Iris pigment epithelial cell (primary cell): ENCODE results near the gene TENM4.

Experiments used
- DNase-seq: peaks from one replicate; pipeline ENCODE4 v3.0.0-alpha.2; 2011; ENCODE audit warnings: low read depth

Gene TENM4

DNA sequence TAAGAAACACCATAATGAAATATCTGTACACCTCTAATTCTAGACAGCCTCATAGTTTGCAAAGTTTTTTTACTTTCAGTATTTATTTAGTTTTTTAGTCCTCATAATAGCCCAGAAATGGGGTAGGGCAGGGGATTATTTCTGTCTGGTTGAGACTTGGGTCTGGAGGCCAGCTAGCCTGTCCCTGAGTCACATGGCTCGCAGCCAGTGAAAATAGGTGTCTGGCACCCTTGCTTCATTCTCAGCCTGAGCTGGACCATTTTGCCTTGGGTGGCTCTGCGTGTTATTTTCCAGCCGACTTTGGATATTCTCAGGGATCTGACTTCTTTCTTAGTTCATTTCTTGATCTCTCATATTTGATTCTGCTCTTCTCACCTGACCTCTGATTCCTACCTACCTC, 742.2 kb downstream of the TENM4 start:
- DNase-seq: peak; percentile 51

DNA sequence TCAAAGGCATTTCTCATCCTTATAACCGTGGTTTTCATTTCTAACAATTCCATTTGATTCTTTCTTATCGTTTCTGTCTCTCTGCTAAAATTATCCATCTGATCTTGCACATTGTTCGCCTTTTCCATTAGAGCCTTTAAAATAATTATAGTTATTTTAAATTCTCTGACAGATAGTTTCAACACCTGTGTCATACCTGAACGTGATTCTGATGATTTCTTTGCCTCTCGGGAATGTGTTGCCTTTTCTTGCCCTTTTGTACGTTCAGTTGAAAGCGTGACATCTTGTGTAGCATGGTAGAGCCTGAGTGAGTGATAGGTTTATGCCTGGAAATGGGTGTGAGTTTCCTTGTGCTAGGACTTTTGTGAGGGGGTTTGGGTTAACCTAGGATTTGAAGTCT, 744.7 kb downstream of the TENM4 start:
- no peak for DNase-seq

DNA sequence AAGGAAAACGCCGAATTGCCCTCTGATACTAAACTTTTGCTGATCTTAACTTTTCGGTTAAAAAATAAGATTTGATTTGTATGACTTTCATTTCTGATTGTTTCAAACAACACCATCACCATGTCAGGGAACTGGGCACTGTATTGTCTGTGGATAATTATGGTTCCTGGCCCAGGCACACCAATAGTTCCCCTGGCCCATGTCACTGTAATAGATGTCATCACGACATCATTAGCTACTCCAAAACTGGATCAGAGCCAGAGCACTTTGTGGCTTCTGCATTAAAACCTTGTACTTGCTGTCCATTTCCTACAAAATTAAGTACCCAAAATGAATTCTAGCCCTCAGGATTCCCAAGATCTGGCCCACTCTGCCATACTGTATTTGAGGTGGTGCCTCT, 746.7 kb downstream of the TENM4 start:
- DNase-seq: no peak

DNA sequence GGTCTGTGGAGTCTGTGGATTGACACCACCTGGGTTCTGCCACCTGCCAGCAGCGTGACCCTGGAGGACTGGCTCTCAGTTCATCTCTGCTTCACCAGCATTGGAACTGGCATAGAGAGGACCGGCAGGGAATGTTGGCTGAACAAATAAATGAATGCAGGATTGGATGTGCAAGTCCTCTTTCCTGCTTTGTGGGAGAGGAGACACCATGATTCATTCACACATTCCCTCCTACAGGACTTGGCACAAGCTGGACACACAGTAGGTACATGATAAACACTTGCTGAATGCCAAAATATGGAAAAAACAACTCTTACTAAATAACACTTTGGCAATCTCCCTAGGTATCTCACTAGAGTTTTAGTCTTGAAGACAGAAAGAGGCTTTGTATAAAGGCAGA, 749.6 kb downstream of the TENM4 start:
- DNase-seq: no peak

DNA sequence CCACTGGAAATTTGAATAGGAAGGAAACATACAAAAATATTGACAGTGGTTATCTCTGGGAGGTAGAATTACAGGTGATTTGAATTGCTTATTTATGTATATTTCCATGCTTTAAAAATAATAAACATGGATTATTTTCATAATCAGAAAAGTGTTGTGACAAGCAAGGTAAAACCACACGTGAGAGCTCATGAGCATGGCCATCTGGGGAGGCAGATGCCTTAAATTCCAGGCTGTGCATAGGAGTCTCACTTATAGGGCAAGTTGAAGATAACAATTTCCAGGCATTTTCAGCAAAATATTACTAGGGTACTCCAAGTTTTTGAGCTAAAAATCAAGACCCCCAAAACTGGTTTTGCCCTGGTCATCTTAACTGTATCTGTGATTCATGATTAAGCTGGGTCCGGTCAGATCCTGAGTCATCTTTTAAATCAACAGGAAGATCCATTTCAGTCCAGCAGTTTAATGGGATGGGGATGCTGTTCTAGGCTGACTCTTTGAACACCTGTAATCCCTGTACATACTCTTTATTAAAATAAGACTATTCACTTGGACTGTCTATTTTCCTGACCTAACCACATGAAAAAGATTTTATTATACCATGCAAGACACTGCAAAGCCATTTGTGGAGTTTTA, 750.4 kb downstream of the TENM4 start:
- DNase-seq: peak; percentile 18

DNA sequence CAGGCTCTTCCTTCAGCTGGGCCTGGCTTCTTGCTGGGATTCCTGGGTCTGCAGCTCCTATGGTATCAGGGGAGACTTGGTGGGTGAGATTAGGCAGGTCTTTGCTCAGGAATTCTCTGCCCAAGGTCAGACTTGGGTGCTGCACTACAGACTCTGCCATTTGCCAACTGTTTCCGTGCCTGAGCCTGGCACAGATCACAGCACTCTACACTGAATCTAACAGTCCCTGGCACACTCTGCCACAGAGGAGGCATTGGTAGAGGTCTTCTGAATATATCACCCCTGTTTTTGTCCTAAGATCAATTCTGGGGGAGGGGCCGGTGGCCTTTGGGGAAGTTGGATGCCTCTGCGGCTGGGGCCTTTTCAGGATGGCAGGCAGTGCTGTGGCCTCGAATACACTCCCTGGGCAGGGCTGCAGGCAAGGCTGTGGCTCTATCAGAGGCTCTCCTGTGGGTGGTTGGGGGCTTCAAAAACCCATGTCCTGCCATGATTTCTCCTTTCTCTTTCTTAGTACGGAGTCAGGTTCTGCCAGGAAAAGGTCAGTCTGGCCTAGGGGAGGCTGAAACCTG, 751.2 kb downstream of the TENM4 start:
- DNase-seq: no peak

DNA sequence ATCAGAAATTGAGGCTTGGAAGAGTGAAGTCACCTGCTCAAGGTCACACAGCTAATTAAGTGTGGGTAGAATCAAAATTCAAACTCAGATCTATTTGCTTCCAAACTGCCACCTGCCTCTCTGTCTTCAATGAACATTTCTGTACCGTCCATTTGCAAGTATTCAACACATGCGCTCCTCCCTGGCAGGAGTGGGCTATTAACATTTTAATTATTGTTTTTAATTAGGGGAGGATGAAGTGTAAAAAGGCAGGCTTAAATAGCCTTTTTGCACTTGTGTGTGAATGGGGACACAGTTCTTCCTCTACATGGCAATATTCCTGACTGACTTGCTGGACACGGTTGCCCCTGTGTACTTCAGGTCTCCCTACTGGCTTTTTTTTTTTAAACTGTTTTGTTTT, 751.7 kb downstream of the TENM4 start:
- DNase-seq: no peak

DNA sequence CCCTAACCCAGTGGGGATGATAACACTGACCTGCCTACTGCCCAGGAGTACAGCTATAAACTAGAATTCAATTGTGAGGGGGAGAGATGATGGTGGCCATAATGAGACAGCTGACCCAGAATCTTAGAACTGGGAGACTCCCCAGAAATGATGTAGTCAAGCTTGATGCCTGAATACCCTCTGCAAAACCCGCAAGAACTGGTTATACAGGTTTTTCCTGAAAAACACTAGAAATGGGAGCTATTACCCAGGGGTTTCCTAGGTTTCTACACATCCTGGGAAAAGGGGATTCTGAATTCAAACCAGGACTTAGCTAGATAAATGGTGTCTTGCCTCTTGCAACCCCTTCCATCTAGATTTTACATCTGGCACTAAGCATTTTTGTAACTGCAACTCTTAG, 752.4 kb downstream of the TENM4 start:
- DNase-seq: no peak

DNA sequence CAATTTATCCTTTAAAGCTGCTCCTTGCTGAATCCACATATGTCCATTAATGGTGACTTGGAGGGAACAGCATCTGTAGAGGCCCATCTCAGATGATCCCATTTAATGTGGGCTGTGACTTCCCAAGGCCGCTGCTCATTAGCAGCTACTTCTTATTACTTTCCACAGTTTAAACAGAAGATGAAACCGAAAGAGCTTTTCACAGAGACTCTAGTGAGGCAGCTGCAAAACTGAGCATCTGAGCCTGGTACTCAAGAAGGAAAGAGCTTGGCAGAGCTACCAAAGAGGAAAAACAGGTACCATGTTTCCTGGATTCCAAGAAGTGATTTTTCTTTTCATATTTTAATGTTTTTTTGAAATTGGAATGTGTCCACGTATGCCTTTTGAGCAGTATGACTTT, 755.7 kb downstream of the TENM4 start:
- DNase-seq: no peak

DNA sequence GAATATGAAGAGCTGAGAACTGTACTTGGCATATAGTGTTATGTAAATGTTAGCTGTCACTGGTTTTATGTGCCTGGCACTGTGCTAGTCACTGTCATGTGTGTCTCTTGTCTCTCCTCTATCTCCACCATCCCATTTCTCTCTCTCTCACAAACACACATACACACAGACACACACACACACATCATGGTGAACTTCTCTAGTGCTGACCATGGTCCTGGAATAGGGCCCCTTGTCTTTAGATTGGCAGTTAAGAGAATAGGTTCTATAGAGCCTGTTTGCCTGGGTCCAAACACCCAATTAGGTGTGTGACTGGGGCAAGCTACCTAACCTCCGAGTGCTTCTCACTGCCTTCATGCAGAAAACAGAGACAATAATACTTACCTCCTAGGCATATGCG, 756.5 kb downstream of the TENM4 start:
- no peak for DNase-seq

DNA sequence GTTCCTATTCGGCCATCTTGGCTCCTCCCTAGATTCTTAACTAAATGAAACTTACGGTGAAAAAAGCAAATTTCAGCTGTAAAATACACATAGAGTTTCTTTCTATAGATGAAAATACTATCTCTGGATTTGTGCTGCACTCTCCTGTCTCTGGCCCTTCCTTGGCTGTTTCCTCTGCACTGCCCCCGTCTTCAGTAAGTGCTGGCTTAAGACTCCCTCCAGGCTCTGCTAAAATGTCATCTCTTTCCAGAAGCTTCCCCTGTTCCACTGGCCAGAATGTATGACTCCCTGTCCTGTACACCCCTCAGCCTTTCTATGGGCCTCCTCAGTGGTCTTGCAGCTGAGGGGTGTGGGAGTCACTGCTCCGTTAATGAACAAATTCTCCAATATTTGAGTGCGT, 757.1 kb downstream of the TENM4 start:
- no peak for DNase-seq

DNA sequence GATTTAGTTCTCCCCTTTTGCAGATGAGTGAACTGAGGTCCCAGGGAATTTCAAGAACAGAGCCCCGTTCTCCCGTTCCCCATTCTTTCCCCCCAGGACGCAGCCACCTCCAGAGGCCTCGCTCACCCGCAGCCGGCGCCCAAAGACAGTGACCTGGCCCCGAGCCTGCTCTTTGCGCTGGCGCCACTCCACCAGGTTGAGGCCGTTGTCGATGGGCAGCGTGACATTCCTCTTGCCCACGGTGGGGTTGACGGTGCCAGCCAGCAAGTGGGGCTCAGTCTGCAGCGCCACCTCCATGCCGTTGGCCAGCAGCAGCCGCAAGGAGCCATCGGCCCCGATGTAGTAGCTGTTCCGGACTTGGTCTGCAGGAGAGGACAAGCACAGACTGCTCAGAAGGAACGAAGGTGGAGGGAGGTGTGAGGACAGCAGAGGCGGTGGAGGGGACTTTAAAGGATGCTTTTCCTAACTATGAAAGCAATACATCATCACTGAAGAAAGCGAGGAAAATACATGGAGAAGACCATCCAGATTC, 764.7 kb downstream of the TENM4 start:
- DNase-seq: no peak

DNA sequence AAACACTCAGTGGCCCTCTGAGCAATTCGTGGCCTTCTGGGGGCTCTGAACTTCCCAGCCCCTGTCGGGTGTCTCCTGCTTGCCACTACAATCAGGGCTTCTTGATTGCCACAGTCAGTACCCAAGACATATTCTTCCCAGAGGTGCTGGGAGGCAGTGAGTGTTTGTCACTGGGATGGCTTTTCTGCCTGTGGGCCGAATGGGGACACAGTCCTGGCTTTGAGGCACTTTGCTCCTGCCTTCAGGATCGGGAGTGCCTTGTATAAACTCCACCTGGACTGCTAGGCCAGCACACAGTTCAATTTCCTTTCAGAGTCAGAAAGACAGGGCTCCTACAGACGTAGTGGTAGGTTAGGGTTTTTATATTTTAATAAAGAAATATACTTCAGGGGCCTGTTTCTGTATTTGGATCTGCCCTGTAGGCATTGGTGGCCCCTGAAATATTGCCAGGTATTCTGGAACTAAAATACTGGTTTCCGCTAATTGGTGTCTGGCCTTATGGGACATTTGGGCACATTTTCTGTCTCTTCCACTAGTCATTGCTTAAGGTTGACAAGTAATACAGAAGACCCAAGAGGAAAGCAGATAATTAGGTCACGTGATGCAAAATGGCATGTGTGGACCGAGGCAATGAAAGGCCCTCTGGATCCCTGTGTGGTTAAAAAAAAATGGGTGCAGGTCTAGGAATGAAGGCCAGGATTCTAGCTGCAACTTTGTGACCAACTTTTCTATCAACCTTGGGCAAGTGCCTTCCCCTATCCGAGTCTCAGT, 767.8 kb downstream of the TENM4 start:
- DNase-seq: no peak

DNA sequence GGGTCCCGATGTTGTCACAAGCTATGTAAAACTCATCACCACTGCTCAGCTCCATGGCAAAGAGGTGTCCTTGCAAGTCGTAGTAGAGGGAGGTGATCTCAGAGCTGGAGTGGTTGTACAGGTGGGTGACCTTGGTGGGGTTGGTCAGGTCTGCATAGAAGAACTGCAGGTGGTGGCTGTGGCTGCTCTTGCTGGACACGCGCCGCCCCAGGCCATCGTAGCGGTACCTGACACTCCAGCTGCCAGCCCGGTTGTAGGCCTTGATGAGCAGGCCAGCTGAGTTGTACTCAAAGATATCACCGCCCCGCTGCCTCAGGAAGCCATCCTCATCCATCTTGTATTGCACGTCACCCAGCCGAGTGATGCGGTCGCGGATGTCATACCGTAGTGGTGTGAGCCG, 771.6 kb downstream of the TENM4 start:
- no peak for DNase-seq

DNA sequence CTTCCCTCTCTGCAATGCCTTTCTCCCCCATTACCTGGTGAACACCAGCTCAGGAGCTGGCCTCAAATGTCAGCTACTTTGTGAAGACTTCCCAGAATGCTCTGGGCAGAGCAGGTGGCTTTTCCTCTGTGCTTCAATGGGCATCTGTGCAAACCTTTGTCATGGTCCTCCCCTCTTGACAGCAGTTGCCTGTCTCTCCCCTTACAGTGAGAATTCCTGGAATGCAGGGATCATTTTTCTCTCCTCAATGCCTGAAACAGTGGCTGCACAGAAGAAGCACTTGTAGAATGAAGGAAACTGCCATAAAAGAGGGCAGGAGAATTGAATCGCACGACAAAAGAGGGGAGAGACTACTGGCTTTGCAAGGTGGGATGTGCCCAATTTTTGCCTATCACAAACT, 773.4 kb downstream of the TENM4 start:
- no peak for DNase-seq

DNA sequence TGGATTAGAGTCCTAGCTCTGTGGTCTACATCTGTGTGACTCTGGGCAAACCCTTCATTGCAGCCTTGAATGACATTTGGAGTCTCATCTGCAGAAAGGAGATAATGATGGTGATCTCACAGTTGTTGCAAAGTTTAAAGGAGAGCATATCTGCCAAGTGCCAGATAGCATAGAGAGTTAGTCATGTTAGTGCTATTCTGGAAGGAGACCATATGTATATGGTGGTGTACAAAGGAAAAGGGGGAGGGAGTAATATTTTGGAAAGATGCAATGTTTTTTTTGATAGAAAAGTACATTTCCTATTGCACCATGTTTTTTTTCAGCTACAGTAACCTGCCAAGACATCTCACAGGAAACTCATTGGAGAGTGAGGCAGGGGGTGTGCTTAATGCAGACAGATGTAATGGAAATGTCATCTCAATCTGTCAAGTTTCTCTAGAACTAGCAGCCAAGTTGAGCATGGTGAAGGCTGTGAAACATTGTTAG, 774.1 kb downstream of the TENM4 start:
- peak; percentile 17 for DNase-seq

DNA sequence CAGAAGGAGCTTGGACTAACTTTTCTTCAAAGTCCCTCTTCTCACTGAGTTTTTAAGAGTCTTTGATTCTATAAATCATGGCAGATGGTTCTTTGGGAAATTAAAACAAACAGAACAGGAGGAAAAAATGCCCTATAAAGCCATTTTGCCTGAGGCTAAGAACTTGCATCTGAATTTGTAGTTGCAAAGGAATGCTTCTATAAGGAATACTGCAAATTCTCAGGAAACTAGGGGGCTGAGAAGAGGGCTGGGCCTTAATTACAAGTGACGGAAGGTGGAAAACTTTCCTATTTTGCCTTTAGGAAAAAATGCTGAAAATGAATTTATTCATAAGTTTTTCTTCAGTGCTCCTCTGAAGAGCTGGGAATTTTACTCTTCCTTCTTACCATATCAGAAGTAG, 776.2 kb downstream of the TENM4 start:
- no peak for DNase-seq

DNA sequence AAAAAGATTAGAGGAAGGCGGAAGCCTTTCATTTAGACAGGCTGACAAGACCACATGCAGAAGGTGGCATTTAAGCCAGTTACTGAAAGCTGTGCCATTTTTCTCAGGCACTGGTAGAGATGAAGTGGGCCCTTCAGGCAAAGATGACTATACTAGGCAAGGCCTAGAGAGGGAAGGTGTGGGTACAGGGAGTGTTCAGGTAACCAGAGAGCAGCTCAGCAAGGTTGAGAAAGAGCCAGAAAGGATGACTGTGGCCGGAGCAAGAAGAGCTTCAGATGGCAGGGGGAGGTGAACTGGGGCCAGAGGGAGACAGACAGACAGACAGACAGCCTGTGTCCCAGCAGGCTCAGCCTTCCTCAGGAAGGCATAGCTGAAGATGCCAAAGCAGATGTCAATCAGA, 778.0 kb downstream of the TENM4 start:
- DNase-seq: no peak

DNA sequence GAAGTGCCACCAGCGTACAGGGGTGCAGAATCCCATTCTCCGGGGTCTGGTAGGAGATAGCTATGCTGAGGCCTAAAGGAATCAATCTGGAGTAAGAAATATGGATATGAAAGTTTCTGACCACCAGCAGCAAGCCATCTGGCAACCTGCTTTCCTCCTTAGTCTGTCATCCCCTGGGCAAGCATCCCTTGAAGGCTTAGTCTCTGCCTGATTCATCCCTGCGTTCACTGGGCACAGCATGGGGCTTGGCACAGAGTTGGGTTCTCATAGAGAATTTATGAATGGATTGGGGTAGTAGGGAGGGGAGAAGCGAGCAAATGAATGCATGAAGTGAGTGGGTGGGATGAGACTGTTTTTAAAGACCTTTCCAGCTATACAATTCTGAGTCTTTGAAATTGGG, 780.4 kb downstream of the TENM4 start:
- DNase-seq: peak; percentile 18

DNA sequence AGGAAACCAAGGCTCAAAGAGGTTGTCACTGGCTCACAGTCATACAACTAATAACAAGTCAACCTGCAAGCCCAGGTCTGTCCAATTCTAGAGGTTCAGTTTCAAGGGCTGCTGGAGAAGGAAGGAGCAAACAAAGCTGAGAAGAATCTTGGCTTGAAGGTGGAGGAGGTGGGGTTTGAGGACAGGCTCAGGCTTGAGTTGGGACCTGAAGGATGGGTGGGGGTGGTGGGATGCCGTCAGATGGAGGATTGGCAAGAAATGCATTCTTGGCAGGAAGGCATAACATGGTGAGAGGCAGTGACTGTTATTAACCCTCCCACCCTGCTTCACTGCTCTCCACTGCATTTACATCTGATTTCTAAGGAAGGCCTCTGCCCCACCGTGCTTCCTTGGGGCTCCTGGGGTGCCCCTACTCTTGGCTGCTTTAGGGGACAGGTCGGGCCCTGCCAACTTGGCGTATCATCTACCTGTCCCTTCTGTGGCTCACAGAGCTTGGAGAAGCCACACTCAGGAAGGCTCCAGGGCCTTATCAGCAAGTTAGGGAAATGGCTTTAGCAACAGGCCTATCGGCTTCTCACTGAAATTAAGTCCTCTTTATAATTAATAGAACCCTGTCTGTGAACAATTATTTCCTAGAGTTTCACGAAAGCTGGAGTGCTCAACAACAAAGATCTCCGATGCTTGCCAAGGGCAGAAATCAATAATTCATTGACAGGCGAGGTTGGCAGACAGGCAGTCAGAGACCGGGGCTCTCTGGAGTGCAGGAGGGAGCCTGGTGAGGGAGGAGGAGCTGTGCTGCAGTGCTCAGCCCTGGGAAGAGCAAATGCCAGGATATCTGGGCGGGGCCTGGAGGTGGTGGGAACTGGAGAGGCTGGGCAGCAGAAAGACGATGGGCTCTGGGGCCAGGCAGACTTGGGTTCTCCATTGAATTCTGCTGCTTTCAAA, 781.2 kb downstream of the TENM4 start:
- DNase-seq: no peak

DNA sequence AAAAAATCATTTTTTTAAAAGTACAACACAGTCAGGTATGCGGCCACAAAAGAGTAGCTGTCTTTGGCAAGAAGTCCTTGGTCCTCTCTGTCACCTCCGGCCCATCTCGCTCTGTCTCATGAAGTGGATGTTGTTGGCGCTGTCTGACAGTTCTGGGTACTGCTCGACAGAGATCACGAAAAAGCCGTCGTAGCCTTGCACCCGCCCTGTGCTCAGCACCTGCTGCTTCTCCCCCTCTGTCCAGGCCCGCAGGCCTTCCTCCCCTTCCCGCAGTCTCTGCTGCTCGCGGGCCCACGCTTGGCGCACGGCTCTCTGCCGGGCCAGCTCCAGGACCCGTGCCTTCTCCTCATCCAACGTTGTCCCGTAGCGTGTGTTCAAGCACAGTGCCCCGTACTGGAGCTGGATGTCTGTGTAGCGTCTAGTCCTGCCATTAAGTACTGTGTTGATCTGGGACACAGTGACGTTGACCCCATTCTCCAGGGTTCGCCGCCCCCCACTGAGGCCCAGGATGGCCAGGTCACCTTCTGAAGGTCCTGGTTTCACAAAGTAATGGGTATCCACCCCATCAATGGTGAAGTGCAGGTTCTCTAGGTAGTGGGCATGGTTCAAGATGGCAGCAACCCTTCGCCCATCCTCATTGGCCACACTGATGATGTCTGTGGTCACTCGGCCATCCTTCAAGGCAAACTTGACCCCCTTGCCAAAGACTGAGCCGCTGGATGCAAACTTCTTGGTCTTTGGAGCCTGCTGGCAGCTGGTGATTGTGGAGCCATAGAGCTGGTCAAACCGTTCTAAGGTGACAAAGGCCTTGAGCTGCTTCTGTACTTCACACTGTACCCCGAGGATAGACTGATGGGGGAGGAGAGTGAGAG, 782.6 kb downstream of the TENM4 start:
- no peak for DNase-seq
